T-helper 22 cell (primary cell): ENCODE measurements around the gene DOK5.

Experiments used
- DNase-seq: peaks from one replicate; pipeline ENCODE4 v3.0.0-alpha.2; 2020; ENCODE audit warnings: low read depth

DOK5 gene

GRCh38 chr20:54698373-54698772 is 223.0 kb downstream of the DOK5 start:
- DNase-seq, result no peak
